Breast epithelium (tissue), 3 donors: ENCODE results near the gene FAAP20.

ENCODE experiments used
- CTCF ChIP-seq, 3 donors: fragments of 450-650 bp; IDR thresholded peaks; one replicate each; pipeline ENCODE4 v1.5.1; 2016 to 2017; ENCODE audit warnings: antibody characterized with exemption in 3 of 3, mild to moderate bottlenecking in 3 of 3, moderate library complexity in 3 of 3
- POLR2A ChIP-seq: fragments of 450-650 bp; IDR thresholded peaks from one replicate; pipeline ENCODE4 v1.6.1; 2016; ENCODE audit warnings: antibody characterized with exemption, mild to moderate bottlenecking, moderate library complexity
- POLR2AphosphoS5 ChIP-seq, 3 donors: sonication (generic); formaldehyde crosslinking; IDR thresholded peaks; one replicate each; pipeline ENCODE4 v1.6.1; 2017; ENCODE audit warnings: antibody characterized with exemption in 3 of 3

- TF ChIP-seq CTCF (IDR thresholded peaks at IDR 0.05) (no peak), POLR2A (no peak), POLR2AphosphoS5 (IDR thresholded peaks at IDR 0.05) (no peak)
These were observed 10.6 kb downstream of the FAAP20 start for GRCh38 chr1:2183937-2184334.
